Effector memory CD4-positive, alpha-beta T cell (primary cell): ENCODE data around the gene KLHL5.

Experiments used
- DNase-seq, 3 donors: peaks; one replicate each; pipeline ENCODE4 v3.0.0-alpha.2; 2020
- H3K27ac ChIP-seq: 2 replicates; pipeline ENCODE4 v1.7.0; 2013; ENCODE audit warnings: mild to moderate bottlenecking, low read length, moderate library complexity; ENCODE audit not compliant: insufficient read depth, poor library complexity, severe bottlenecking
- H3K27me3 ChIP-seq: replicated peaks from 2 replicates; pipeline ENCODE4 v1.7.0; 2013; ENCODE audit warnings: mild to moderate bottlenecking, low read length; ENCODE audit not compliant: insufficient read depth, control insufficient read depth, poor library complexity, severe bottlenecking
- H3K36me3 ChIP-seq: 2 replicates; pipeline ENCODE4 v1.7.0; 2013; ENCODE audit warnings: mild to moderate bottlenecking, low read length, moderate library complexity; ENCODE audit not compliant: control insufficient read depth, insufficient read depth
- H3K4me1 ChIP-seq: 2 replicates; pipeline ENCODE4 v1.7.0; 2013; ENCODE audit warnings: low read length, mild to moderate bottlenecking; ENCODE audit not compliant: control insufficient read depth, insufficient read depth, poor library complexity, severe bottlenecking
- H3K4me3 ChIP-seq: 2 replicates; pipeline ENCODE4 v1.7.0; 2013; ENCODE audit warnings: low read length, low read depth, mild to moderate bottlenecking; ENCODE audit not compliant: insufficient read depth, poor library complexity, severe bottlenecking
- H3K9me3 ChIP-seq: 2 replicates; pipeline ENCODE4 v1.7.0; 2013; ENCODE audit warnings: mild to moderate bottlenecking, low read length, moderate library complexity; ENCODE audit not compliant: control insufficient read depth
- total RNA-seq, 3 donors: gene quantifications; one replicate each; lab custom pipeline; 2026; lab: John Stamatoyannopoulos, UW

The KLHL5 gene
- 20.9 to 59.5 (median 35.2) reads per million in 3 donors for total RNA-seq

GRCh38 chr4:39062094-39062769, at the start of gene KLHL5:
KLHL5 (plus strand) TSS chr4:39062232; CDS start chr4:39062653, 421 bp downstream.
- H3K36me3 ChIP-seq: no peaks in the 10 kb centered on the region
- H3K4me3 ChIP-seq: no peak within 1 kb of the TSS
- H3K4me1 ChIP-seq: no peaks in the 10 kb centered on the region
- H3K9me3 ChIP-seq: no peaks in the 10 kb centered on the region
- H3K27ac ChIP-seq: no peak within 1 kb of the TSS
- H3K27me3 ChIP-seq: no peaks in the 10 kb centered on the region
- DNase-seq: no peak

- Histone ChIP-seq H3K9me3 (no peaks in the 10 kb centered on the region), H3K27ac (no peak overlapping the region), H3K4me1 (no peaks in the 10 kb centered on the region), H3K4me3 (no peak overlapping the region), H3K36me3 (peaks cover 3% of the 10 kb centered on the region), H3K27me3 (no peaks in the 10 kb centered on the region)
- no peak for DNase-seq
Measured at GRCh38 chr4:39014028-39014427, 48.0 kb upstream of the KLHL5 start.

GRCh38 chr4:39020130-39020529, 41.9 kb upstream of the KLHL5 start:
- Histone ChIP-seq H3K4me3 (no peak overlapping the region), H3K27ac (no peak overlapping the region), H3K36me3 (no peaks in the 10 kb centered on the region), H3K9me3 (no peaks in the 10 kb centered on the region), H3K4me1 (no peaks in the 10 kb centered on the region), H3K27me3 (no peaks in the 10 kb centered on the region)
- no peak for DNase-seq

- Histone ChIP-seq H3K4me1 (no peaks in the 10 kb centered on the region), H3K4me3 (no peak overlapping the region), H3K27ac (no peak overlapping the region), H3K9me3 (no peaks in the 10 kb centered on the region), H3K36me3 (no peaks in the 10 kb centered on the region), H3K27me3 (no peaks in the 10 kb centered on the region)
- no peak for DNase-seq
Measured at GRCh38 chr4:39021631-39022030, 40.4 kb upstream of the KLHL5 start.

- Histone ChIP-seq H3K36me3 (no peaks in the 10 kb centered on the region), H3K4me3 (no peak overlapping the region), H3K9me3 (no peaks in the 10 kb centered on the region), H3K27ac (no peak overlapping the region), H3K27me3 (no peaks in the 10 kb centered on the region), H3K4me1 (peaks cover 2% of the 10 kb centered on the region)
- DNase-seq: no peak
Measured at GRCh38 chr4:39022241-39022640, 39.8 kb upstream of the KLHL5 start.

- no peak overlapping the region for H3K4me3 ChIP-seq
- H3K9me3 ChIP-seq: no peaks in the 10 kb centered on the region
- DNase-seq: no peak
- H3K36me3 ChIP-seq: no peaks in the 10 kb centered on the region
- no peaks in the 10 kb centered on the region for H3K27me3 ChIP-seq
- peaks cover 7% of the 10 kb centered on the region for H3K4me1 ChIP-seq
- H3K27ac ChIP-seq: no peak overlapping the region
Measured at GRCh38 chr4:39023059-39023458, 39.0 kb upstream of the KLHL5 start.

- DNase-seq: no peak
- Histone ChIP-seq H3K36me3 (no peaks in the 10 kb centered on the region), H3K27ac (no peak overlapping the region), H3K4me1 (peaks cover 7% of the 10 kb centered on the region), H3K4me3 (no peak overlapping the region), H3K27me3 (no peaks in the 10 kb centered on the region), H3K9me3 (no peaks in the 10 kb centered on the region)
Measured at GRCh38 chr4:39024311-39024865, 37.6 kb upstream of the KLHL5 start.

GRCh38 chr4:39025552-39026085, 36.4 kb upstream of the KLHL5 start:
- H3K9me3 ChIP-seq: no peaks in the 10 kb centered on the region
- H3K36me3 ChIP-seq: no peaks in the 10 kb centered on the region
- H3K27me3 ChIP-seq: no peaks in the 10 kb centered on the region
- peaks cover 7% of the 10 kb centered on the region for H3K4me1 ChIP-seq
- H3K27ac ChIP-seq: no peak overlapping the region
- no peak overlapping the region for H3K4me3 ChIP-seq
- no peak for DNase-seq

GRCh38 chr4:39026096-39026495, 35.9 kb upstream of the KLHL5 start:
- no peak for DNase-seq
- Histone ChIP-seq H3K27ac (no peak overlapping the region), H3K4me3 (no peak overlapping the region)

More at GRCh38 chr4:39026096-39026495, 35.9 kb upstream of the KLHL5 start:
- peaks cover 7% of the 10 kb centered on the region for H3K4me1 ChIP-seq
- no peaks in the 10 kb centered on the region for H3K36me3 ChIP-seq
- no peaks in the 10 kb centered on the region for H3K9me3 ChIP-seq
- no peaks in the 10 kb centered on the region for H3K27me3 ChIP-seq
